ENCODE measurements around the gene REXO1. TPM values are rescaled to one million over a fixed set of nuclear protein-coding genes. Genes with fewer than 3 reads are reported as not detected.

REXO1 gene
- total RNA-seq, 1 donor: 9.0 TPM

DNA sequence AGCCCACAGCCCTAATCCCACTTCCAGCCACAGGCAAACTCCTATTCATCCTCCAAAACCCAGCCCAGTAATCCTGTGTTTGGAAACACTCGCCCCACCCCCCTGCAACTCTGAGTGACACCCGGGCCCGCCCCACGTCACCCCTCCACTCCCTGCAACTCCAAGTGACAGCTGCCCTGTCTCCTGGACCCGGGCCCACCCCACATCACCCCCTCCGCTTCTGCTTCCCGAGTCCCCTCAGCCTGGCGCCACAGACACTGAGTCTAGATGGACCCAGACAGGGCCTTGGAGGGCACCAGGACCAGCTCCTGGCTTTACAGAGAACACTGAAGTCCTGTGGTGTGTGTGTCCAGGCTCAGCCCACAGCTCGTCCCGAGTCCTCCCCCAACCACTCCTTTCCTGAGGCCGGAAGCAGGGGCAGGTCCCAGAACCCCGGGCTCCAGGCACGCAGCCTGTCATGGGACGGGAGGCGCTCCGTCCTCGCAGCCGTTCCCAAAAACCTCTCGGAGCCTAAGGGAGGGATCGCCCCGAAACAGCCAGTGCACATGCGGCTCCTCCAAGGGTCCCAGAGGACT, 7.7 kb downstream of the REXO1 start:
- H3K4me3 ChIP-seq (ENCODE audit: low read depth, low read length): no peak overlapping the region
- TF ChIP-seq, protein P1, sequence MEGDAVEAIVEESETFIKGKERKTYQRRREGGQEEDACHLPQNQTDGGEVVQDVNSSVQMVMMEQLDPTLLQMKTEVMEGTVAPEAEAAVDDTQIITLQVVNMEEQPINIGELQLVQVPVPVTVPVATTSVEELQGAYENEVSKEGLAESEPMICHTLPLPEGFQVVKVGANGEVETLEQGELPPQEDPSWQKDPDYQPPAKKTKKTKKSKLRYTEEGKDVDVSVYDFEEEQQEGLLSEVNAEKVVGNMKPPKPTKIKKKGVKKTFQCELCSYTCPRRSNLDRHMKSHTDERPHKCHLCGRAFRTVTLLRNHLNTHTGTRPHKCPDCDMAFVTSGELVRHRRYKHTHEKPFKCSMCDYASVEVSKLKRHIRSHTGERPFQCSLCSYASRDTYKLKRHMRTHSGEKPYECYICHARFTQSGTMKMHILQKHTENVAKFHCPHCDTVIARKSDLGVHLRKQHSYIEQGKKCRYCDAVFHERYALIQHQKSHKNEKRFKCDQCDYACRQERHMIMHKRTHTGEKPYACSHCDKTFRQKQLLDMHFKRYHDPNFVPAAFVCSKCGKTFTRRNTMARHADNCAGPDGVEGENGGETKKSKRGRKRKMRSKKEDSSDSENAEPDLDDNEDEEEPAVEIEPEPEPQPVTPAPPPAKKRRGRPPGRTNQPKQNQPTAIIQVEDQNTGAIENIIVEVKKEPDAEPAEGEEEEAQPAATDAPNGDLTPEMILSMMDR (IDR thresholded peaks at IDR 0.05; ENCODE audit: insufficient read depth, low read length): no peak
- no peak for DNase-seq (ENCODE audit: low read depth)

DNA sequence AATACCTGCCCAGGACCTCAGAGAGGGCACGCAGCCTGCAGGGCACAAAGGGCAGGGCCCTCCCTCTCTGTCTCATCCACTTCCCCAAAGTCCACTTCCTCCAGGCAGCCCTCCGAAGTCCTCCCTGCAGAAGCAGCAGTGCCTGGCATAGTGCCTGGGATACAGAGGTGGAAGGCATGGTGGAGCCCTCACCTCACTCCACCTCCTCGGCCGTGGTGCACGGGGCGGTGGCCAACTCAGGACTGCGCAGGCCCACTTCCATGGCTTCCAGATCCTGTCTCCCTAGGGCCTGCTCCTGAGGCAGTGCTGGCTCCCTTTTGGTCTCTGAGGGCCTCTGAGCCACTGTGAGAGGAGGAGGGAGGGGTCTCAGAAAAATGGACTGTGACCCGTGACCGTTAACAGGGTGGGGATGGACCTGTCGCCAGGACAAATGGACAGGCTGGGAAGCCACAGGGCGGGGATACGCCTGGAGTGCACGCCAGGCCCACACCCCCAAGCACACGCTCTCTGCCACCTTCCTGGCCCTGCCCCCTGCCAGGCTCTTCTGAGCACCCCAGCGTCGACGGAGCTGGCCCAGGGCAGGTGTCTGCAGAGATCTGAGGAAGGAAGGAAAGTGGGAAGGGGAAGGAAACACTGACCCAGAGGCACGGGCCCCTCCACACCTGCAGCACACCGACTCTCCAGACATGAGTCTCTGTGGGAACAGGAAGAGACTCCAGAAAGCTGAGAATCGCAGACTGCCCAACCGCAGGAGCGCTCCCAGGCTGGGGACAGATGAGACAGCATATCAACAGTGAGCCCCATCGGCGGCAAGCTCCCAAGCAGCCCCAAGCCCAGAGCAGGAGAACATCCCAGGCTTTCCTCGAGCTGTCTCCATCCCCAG, 8.4 kb downstream of the REXO1 start:
- TF ChIP-seq, protein P1 (IDR thresholded peaks at IDR 0.05; ENCODE audit: insufficient read depth, low read length): no peak
- DNase-seq (ENCODE audit: low read depth): no peak
- H3K4me3 ChIP-seq (ENCODE audit: low read depth, low read length): no peak overlapping the region

DNA sequence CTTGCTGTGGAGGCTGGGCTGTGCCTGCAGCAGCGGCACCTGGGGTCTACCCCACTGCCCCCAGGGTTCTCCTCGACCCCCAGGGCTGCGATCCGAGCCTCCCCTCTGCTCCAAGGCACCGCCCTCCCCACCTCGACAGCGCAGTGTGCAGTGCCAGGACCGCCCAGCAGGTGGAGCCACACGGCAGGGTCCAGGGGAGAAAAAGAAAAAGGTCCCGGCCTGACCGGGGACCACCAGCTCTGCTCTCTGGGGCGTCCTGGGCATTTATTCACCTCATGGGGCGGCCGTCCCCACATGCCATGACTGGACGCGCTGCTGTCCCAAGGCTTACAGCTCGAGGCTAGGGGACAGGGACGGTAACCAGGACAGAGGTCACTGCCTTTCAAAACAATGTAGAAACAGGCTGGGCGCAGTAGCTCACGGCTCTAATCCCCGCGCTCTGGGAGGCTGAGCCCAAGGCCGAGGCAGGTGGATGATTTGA, 10.6 kb downstream of the REXO1 start:
- DNase-seq (ENCODE audit: low read depth): no peak
- TF ChIP-seq, protein P1 (IDR thresholded peaks at IDR 0.05; ENCODE audit: insufficient read depth, low read length): peak; percentile 98
- H3K4me3 ChIP-seq (ENCODE audit: low read depth, low read length): no peak overlapping the region

DNA sequence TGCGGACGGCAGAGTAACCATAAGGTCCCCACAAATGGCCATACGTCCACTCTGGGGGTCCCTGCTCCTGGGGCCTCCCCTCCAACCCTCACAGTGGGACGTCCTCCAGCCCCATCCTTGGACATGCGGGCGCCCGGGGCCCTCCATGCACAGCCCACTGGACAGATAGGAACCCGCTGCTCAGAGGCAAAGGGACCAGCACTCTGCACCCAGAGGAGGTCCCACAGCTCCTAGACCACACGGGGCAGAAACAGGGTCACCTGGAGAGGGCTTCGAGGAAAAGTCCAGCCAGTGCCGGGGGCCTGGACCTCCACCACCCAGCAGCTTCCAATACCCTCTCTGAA, 11.1 kb downstream of the REXO1 start:
- H3K4me3 ChIP-seq (ENCODE audit: low read depth, low read length): no peak overlapping the region
- TF ChIP-seq, protein P1 (IDR thresholded peaks at IDR 0.05; ENCODE audit: insufficient read depth, low read length): no peak
- DNase-seq (ENCODE audit: low read depth): no peak

DNA sequence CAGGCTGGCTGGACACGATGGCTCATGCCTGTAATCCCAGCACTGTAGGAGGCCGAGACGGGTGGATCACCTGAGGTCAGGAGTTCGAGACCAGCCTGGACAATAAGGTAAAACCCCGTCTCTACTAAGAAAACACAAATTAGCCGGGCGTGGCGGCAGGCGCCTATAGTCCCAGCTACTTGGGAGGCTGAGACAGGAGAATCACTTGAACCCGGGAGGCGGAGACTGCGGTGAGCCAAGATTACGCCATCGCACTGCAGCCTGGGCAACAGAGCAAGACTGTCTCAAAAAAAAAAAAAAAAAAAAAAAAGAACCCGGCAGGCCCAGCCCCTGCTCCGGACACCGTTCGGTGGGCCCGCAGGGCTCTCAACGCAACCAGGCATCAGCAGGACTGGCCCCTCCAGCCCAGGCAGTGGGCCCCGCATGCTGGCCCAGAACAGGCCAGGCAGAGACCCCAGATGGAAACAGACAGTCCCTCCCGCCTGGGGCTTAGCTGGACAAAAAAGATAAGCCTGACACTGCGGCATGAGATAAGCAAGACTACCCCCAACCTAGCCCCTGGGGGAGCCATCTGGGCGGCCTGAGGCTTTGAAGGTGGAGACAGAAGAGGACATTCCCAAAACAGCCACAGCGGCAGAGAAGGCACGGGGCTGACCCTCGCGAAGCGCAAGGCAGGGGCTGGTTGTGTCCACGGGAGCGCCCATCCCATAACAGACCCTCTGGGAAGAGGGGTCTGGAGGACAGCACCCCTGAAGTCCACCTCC, 11.6 kb downstream of the REXO1 start:
- DNase-seq (ENCODE audit: low read depth): no peak
- TF ChIP-seq, protein P1 (IDR thresholded peaks at IDR 0.05; ENCODE audit: insufficient read depth, low read length): no peak
- H3K4me3 ChIP-seq (ENCODE audit: low read depth, low read length): no peak overlapping the region

DNA sequence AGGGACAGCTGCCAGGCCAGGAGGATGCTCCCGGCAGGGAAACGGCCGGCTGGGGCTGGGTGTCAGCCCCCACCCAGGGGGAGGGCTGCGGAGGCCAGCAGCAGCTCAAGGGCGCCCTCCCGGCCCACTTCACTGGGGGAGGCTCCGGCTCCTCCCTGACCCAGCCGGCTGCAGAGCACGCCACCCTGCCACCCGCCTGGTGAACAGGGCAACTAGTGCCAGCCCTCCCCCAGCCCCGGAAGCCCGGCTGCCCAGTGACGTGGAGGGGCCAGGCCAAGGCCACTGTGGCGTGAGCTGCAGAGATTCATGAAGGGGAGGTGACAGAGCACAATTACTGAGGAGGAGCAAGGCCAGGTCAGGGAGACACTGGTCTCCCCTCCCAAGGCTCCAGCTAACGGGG, 14.7 kb downstream of the REXO1 start:
- TF ChIP-seq, protein P1 (IDR thresholded peaks at IDR 0.05; ENCODE audit: insufficient read depth, low read length): no peak
- DNase-seq (ENCODE audit: low read depth): no peak
- H3K4me3 ChIP-seq (ENCODE audit: low read depth, low read length): no peak overlapping the region
